Adrenal gland (tissue), 12 donors: ENCODE data around the gene CLEC18A. TPM values are rescaled to one million over a fixed set of nuclear protein-coding genes. Genes with fewer than 3 reads are reported as not detected.
A peak's percentile ranks its signal among the peaks of the same experiment; 100 is the strongest.

ENCODE experiments used
- DNase-seq, 7 donors: peaks; one replicate each; pipeline ENCODE4 v3.0.0-alpha.2; 2019 to 2020
- H3K27ac ChIP-seq, 5 donors: fragments of 200-600 bp; sonication (generic) in 4 of 5; 1 replicate in 3 of 5; 2 replicates in 2 of 5; pipeline versions ENCODE4 v1.5.1 to v1.8.0; 2016 to 2020; ENCODE audit warnings: mild to moderate bottlenecking in 1 of 5
- H3K27me3 ChIP-seq: fragments of 200-600 bp; 2 replicates; pipeline ENCODE4 v1.8.0; 2021
- H3K36me3 ChIP-seq, 2 donors: fragments of 200-600 bp; replicated peaks in 1 of 2; 1 replicate in 1 of 2; 2 replicates in 1 of 2; pipeline versions ENCODE4 v1.5.1 to v1.8.0; 2018 to 2022
- H3K4me1 ChIP-seq, 2 donors: fragments of 200-600 bp; replicated peaks in 1 of 2; 1 replicate in 1 of 2; 2 replicates in 1 of 2; pipeline versions ENCODE4 v1.5.1 to v1.8.0; 2018 to 2021
- H3K4me3 ChIP-seq, 4 donors: fragments of 200-600 bp; sonication (generic) in 3 of 4; one replicate each; pipeline ENCODE4 v1.5.1; 2016 to 2018
- H3K9me3 ChIP-seq, 3 donors: fragments of 200-600 bp; sonication (generic) in 1 of 3; replicated peaks in 1 of 3; 1 replicate in 2 of 3; 2 replicates in 1 of 3; pipeline versions ENCODE4 v1.5.1 to v1.8.0; 2016 to 2021
- POLR2A ChIP-seq, 2 donors: fragments of 450-650 bp; IDR thresholded peaks; one replicate each; pipeline ENCODE4 v1.6.1; 2017; ENCODE audit warnings: antibody characterized with exemption in 2 of 2, mild to moderate bottlenecking in 2 of 2, moderate library complexity in 1 of 2
- WGBS, 4 donors: extraction: QIAGEN DNeasy Blood & Tissue Kit in 2 of 4; methylation state at CpG; one replicate each; pipeline versions ENCODE4 v1.1.5 to v1.1.7; 2013 to 2017; 5-methylcytosine and 5-hydroxymethylcytosine counted together
- intact Hi-C, 2 donors: fragments of 100-400 bp; cut with DNase I; formaldehyde crosslinking; loops; one replicate each; pipeline versions ENCODE4 v1.14.1 to v1.15.0; 2022 to 2023
- polyA plus RNA-seq, 3 donors: library from polyadenylated mRNA; stranded (reverse); fragments of 200-250 nt in 2 of 3; fragments of 350-450 nt in 1 of 3; fragmentation: Illumina TruSeq in 1 of 3; extraction: RNeasy Lipid Tissue Mini Kit (QIAGEN cat#74804) in 1 of 3; gene quantifications; one replicate each; pipeline ENCODE4 v1.2.3, GENCODE V29; 2013 to 2014
- total RNA-seq, 9 donors: library from RNA; depleted of rRNA in 4 of 9; stranded (reverse); fragments of >200 nt in 4 of 9; fragments of 120-200 nt in 1 of 9; fragmentation: NEBNext Ultra II Directional in 1 of 9; extraction: Animal tissue kit (Norgen Biotek cat#: 25700) in 1 of 9; gene quantifications; one replicate each; pipeline versions ENCODE4 v1.1.0 to v1.2.4, GENCODE V29; 2013 to 2023
- TF ChIP-seq, protein P1 (sequence below), 6 experiments: fragments of 450-650 bp in 4 of 6; fragments of 200-600 bp in 2 of 6; sonication (generic) in 1 of 6; IDR thresholded peaks; 1 replicate in 5 of 6; 2 replicates in 1 of 6; pipeline versions ENCODE4 v1.5.1 to v1.8.0; 2016 to 2021; ENCODE audit warnings: antibody characterized with exemption in 6 of 6, mild to moderate bottlenecking in 2 of 6, moderate library complexity in 1 of 6
- donor health status: healthy with polysubstance abuse.
- donor health status: Bipolar disorder and iron deficiency.
- donor health status: DM: yes; HTN: yes; CAD: no.
- donor health status: DM: no; HTN: no; CAD: no.
- donor health status: DM: no; HTN: no; CAD: no.
- donor health status: DM: yes; HTN: yes; CAD: no.

Gene CLEC18A
- total and polyA plus RNA-seq, 12 donors = 1.0 to 8.0 (median 2.9) TPM

DNA sequence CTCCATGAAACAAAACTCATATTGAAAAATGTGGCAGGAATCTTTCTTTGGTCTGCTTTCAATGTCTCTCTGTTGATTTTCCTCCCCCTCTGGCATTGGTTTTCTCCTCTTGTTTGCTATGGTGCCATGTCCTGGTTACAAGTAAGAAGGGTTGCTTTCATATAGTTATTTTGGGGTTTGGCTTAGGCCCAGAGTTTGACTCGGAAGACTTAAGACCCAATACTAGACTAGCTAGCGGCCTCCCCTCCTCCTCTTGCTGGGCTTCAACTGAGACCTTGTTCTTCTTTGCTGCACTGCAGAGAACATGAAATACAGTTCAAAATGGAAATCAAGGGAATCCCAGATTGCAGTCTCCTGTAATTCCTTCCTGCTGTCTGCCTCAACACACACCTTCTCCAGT lies 30.0 kb upstream of the CLEC18A start:
- Histone ChIP-seq H3K4me3 (no peak overlapping the region), H3K27me3 (no peaks in the 10 kb centered on the region), H3K27ac (peak overlapping the region in 1 of 5 donors; percentile 17), H3K4me1 (peaks cover 10 to 19% of the 10 kb centered on the region in 2 donors), H3K9me3 (no peaks in the 10 kb centered on the region), H3K36me3 (no peaks in the 10 kb centered on the region)
- TF ChIP-seq, protein P1, sequence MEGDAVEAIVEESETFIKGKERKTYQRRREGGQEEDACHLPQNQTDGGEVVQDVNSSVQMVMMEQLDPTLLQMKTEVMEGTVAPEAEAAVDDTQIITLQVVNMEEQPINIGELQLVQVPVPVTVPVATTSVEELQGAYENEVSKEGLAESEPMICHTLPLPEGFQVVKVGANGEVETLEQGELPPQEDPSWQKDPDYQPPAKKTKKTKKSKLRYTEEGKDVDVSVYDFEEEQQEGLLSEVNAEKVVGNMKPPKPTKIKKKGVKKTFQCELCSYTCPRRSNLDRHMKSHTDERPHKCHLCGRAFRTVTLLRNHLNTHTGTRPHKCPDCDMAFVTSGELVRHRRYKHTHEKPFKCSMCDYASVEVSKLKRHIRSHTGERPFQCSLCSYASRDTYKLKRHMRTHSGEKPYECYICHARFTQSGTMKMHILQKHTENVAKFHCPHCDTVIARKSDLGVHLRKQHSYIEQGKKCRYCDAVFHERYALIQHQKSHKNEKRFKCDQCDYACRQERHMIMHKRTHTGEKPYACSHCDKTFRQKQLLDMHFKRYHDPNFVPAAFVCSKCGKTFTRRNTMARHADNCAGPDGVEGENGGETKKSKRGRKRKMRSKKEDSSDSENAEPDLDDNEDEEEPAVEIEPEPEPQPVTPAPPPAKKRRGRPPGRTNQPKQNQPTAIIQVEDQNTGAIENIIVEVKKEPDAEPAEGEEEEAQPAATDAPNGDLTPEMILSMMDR (IDR thresholded peaks at IDR 0.05) = no peak
- no peak for TF ChIP-seq POLR2A (IDR thresholded peaks at IDR 0.05)
- DNase-seq = no peak
- intact Hi-C loops = loop anchor here in 1 of 2 donors (10.0 kb wide), 1 partner anchor 56 kb away; no protein-coding TSS in a partner anchor
- WGBS, 4 donors = 82 to 95% (median 86%) methylated on average over 2 of the region's 2 CpGs

DNA sequence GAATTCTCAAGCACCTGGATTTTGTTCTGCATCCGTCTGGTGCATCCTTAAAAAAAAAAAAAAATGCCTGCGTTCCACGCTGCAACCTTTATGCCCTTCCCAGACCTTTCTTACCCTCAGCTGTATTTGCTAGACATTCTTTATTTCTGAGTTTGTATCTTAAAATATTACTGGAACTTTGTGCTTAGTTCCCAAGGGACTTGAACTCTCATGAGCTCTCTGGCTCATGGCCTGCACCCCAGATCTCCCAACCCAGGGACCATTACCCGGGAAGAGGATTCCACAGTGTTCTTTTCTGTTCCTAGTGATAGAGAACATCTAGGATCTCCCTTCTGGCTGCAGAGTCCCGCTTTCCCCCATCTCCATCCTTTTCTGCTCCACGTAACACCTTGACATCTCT lies 28.9 kb upstream of the CLEC18A start:
- no peak for DNase-seq
- TF ChIP-seq, protein P1 (IDR thresholded peaks at IDR 0.05) = no peak
- TF ChIP-seq POLR2A (IDR thresholded peaks at IDR 0.05) = no peak
- H3K4me1 ChIP-seq = peaks cover 12 to 23% of the 10 kb centered on the region in 2 donors
- WGBS, 4 donors = 84 to 91% (median 85%) methylated on average over 6 of the region's 6 CpGs
- no peak overlapping the region for H3K27ac ChIP-seq
- H3K4me3 ChIP-seq = no peak overlapping the region
- H3K9me3 ChIP-seq = no peaks in the 10 kb centered on the region
- no peaks in the 10 kb centered on the region for H3K27me3 ChIP-seq
- no peaks in the 10 kb centered on the region for H3K36me3 ChIP-seq
- intact Hi-C loops = loop anchor here in 1 of 2 donors (10.0 kb wide), 1 partner anchor 57 kb away; no protein-coding TSS in a partner anchor

DNA sequence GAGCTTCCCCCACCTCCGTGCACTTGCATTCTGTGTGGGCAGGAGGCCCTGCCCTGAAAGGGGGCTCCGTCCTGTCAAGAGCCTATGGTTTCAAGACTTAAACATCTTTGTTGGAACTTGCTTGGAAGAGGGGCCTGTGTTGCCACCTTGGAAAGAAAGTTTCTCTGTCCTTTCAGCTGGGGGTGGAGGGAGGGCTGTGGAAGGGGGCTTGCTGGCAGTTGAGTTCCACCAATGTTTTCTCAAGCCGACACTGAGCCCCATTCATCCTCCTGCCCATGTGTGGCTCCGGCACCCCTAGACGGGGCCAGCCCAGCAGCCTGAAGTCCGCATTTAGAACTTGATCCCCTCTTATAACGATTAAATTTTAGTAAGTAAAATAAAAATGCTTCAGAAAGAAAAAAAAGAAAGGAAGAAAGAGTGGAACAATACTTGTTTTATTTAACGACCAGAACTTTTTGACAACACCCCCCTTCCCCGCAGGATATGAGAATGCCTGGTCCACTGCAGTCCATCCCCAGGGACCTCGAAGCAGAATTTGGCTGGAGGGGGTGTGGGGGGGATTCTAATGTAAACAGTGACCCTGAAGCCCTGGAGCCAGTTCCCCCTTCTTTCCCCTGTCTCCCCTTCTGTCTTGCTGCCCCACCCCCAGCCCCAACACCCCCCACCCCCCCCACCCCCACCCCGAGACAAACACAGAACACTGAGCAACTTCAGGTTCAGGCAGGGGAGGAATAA lies 26.9 kb upstream of the CLEC18A start:
- Histone ChIP-seq H3K27me3 (no peaks in the 10 kb centered on the region), H3K27ac (peak overlapping the region in 3 of 5 donors; percentile 1 to 81 (median 80)), H3K9me3 (no peaks in the 10 kb centered on the region), H3K36me3 (no peaks in the 10 kb centered on the region), H3K4me1 (peaks cover 11 to 24% of the 10 kb centered on the region in 2 donors), H3K4me3 (no peak overlapping the region)
- 71 to 85% (median 78%) methylated on average over 11 of the region's 11 CpGs for WGBS, 4 donors
- no peak for DNase-seq
- intact Hi-C loops = loop anchor here in 1 of 2 donors (10.0 kb wide), 1 partner anchor 59 kb away; no protein-coding TSS in a partner anchor
- no peak for TF ChIP-seq POLR2A (IDR thresholded peaks at IDR 0.05)
- TF ChIP-seq, protein P1 (IDR thresholded peaks at IDR 0.05) = no peak

DNA sequence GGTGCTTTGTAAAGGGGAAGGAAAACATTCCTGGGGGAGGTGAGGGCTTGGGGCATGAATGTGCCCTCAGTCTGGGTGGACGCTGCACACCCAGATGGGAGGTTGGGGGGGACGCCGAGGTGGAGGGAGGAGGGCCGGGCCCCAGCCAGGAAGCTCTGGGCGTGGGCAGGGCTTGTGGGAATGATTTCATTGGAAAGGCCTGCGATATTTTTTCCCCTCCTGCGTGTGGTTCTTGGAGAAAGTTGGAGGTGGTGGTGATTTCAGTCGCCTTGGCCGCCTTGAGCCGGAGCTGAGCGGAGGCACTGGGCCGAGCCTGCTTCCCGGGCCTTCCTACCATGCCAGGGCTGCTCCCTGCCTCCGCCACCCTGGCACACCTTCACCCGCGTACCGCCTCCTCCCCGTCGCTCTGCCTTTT lies 26.4 kb upstream of the CLEC18A start:
- intact Hi-C loops = loop anchor here (5.0 to 10.0 kb wide), 2 partner anchors 60 to 127 kb away; no protein-coding TSS in a partner anchor
- Histone ChIP-seq H3K4me3 (no peak overlapping the region), H3K27me3 (no peaks in the 10 kb centered on the region), H3K27ac (peak overlapping the region in 4 of 5 donors; percentile 39 to 81 (median 76)), H3K9me3 (no peaks in the 10 kb centered on the region), H3K4me1 (peaks cover 11 to 24% of the 10 kb centered on the region in 2 donors), H3K36me3 (peaks cover 0 to 6% of the 10 kb centered on the region in 2 donors)
- 44 to 77% (median 66%) methylated on average over 18 to 19 of the region's 19 CpGs for WGBS, 4 donors
- TF ChIP-seq, protein P1 (IDR thresholded peaks at IDR 0.05) = no peak
- TF ChIP-seq POLR2A (IDR thresholded peaks at IDR 0.05) = peak in 1 of 2 donors; percentile 18
- peak in 2 of 7 donors; percentile 23 to 66 for DNase-seq
